Stimulated activated effector memory CD8-positive, alpha-beta T cell treated with anti-CD3 and anti-CD28 coated beads, Interleukin-12 subunit alpha, Interleukin-12 subunit beta, amount 100 ng/mL, for 72 hours (primary cell): ENCODE data around the gene L3MBTL4.
"Not testable (repeated sequence)": the region's sequence is repeated elsewhere in the genome, so short reads cannot be mapped to it uniquely, and the experiment has no call there.

ENCODE experiments used
- ATAC-seq: fragments of 150-1000 bp; cut with Tn5 transposase; 2 replicates; pipeline ENCODE4 v1.10.0; 2021
- DNase-seq, 2 donors: peaks; one replicate each; pipeline ENCODE4 v3.0.0; 2021 to 2022; ENCODE audit warnings: low spot score in 2 of 2
- H3K27ac Mint-ChIP-seq: one replicate; pipeline ENCODE4 v1.8.0; 2022; ENCODE audit warnings: mild to moderate bottlenecking, mixed read lengths
- H3K36me3 Mint-ChIP-seq: one replicate; pipeline ENCODE4 v1.8.0; 2022; ENCODE audit warnings: mild to moderate bottlenecking, mixed read lengths
- H3K4me1 Mint-ChIP-seq: one replicate; pipeline ENCODE4 v1.8.0; 2022; ENCODE audit warnings: mixed read lengths
- H3K4me3 Mint-ChIP-seq: one replicate; pipeline ENCODE4 v1.8.0; 2022; ENCODE audit warnings: mild to moderate bottlenecking, mixed read lengths
- H3K9me3 Mint-ChIP-seq: one replicate; pipeline ENCODE4 v1.8.0; 2022; ENCODE audit warnings: mixed read lengths

L3MBTL4 gene

DNA sequence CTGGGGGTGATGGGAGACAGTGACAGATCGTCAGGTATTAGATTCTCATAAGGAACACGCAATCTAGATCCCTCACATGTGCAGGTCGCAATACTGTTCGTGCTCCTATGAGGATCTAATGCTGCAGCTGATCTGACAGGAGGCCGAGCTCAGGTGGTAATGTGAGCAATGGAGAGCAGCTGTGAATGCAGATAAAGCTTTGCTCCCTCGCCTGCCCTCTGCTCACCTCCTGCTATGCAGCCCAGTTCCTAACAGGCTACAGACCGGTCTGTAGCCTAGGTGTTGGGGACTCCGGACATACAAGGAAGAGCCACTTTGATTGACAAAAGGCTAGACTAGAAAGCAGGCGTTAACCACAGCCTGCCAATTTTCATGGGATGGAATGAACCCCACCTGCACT is 335.8 kb downstream of the L3MBTL4 start:
- Mint-ChIP-seq H3K9me3 (peaks cover 9% of the 10 kb centered on the region), H3K36me3 (no peaks in the 10 kb centered on the region), H3K4me3 (no peak overlapping the region), H3K27ac (no peak overlapping the region), H3K4me1 (no peaks in the 10 kb centered on the region)
- ATAC-seq (peak; percentile 13), DNase-seq (no peak)

- not testable (repeated sequence) for H3K36me3 Mint-ChIP-seq
Measured at GRCh38 chr18:6072423-6072822, 342.3 kb downstream of the L3MBTL4 start.

GRCh38 chr18:6069539-6069938 is 345.2 kb downstream of the L3MBTL4 start:
- ATAC-seq (no peak), DNase-seq (no peak)
- Mint-ChIP-seq H3K9me3 (peaks cover 9% of the 10 kb centered on the region), H3K4me1 (no peaks in the 10 kb centered on the region), H3K27ac (no peak overlapping the region), H3K4me3 (no peak overlapping the region), H3K36me3 (no peaks in the 10 kb centered on the region)

More at GRCh38 chr18:6072423-6072822, 342.3 kb downstream of the L3MBTL4 start:
- H3K4me1 Mint-ChIP-seq, DNase-seq, ATAC-seq, H3K27ac Mint-ChIP-seq, H3K4me3 Mint-ChIP-seq: not testable (repeated sequence)
- peaks cover 12% of the 10 kb centered on the region for H3K9me3 Mint-ChIP-seq

- H3K27ac Mint-ChIP-seq = no peak overlapping the region
- no peak for ATAC-seq
- no peaks in the 10 kb centered on the region for H3K4me1 Mint-ChIP-seq
Measured at GRCh38 chr18:6069103-6069502, 345.6 kb downstream of the L3MBTL4 start.

GRCh38 chr18:6060149-6060548 is 354.6 kb downstream of the L3MBTL4 start:
- no peak for DNase-seq
- Mint-ChIP-seq H3K4me1 (no peaks in the 10 kb centered on the region), H3K27ac (no peak overlapping the region), H3K4me3 (no peak overlapping the region), H3K9me3 (peaks cover 12% of the 10 kb centered on the region), H3K36me3 (no peaks in the 10 kb centered on the region)
- no peak for ATAC-seq

More at GRCh38 chr18:6069103-6069502, 345.6 kb downstream of the L3MBTL4 start:
- DNase-seq = no peak
- Mint-ChIP-seq H3K36me3 (no peaks in the 10 kb centered on the region), H3K9me3 (peaks cover 7% of the 10 kb centered on the region), H3K4me3 (no peak overlapping the region)

DNA sequence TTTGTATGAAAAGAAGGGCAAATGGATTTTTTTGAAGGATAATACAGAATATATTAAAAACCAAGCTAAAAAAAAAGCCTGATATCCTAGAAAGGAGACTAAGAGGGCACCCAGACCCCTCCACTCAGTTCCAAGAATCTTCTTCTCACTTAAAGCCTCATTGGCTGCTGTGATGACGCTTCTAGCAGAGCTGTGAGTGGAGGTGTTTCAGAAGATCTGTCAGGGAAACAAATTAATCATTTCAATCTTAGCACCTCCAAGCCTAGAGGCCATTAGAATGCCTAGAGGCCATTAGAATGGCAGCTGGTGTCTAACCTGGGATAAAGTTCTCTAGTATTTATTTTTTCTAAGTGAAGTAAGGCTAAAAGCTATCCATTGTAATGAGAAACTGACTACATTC is 355.2 kb downstream of the L3MBTL4 start:
- DNase-seq = no peak
- H3K36me3 Mint-ChIP-seq = no peaks in the 10 kb centered on the region
- no peak overlapping the region for H3K4me3 Mint-ChIP-seq
- no peak for ATAC-seq
- no peaks in the 10 kb centered on the region for H3K4me1 Mint-ChIP-seq
- H3K9me3 Mint-ChIP-seq = peaks cover 12% of the 10 kb centered on the region
- H3K27ac Mint-ChIP-seq = no peak overlapping the region

- H3K4me3 Mint-ChIP-seq = no peak overlapping the region
- no peak for DNase-seq
- H3K27ac Mint-ChIP-seq = no peak overlapping the region
- no peak for ATAC-seq
- H3K36me3 Mint-ChIP-seq = no peaks in the 10 kb centered on the region
- H3K9me3 Mint-ChIP-seq = peaks cover 14% of the 10 kb centered on the region
- no peaks in the 10 kb centered on the region for H3K4me1 Mint-ChIP-seq
Measured at GRCh38 chr18:6058941-6059340, 355.8 kb downstream of the L3MBTL4 start.

GRCh38 chr18:6057604-6058003 is 357.1 kb downstream of the L3MBTL4 start:
- Mint-ChIP-seq H3K9me3 (peaks cover 13% of the 10 kb centered on the region), H3K4me3 (no peak overlapping the region), H3K27ac (no peak overlapping the region), H3K36me3 (no peaks in the 10 kb centered on the region), H3K4me1 (no peaks in the 10 kb centered on the region)
- DNase-seq = no peak
- ATAC-seq = no peak

GRCh38 chr18:6056171-6056910 is 358.4 kb downstream of the L3MBTL4 start:
- no peaks in the 10 kb centered on the region for H3K36me3 Mint-ChIP-seq

DNA sequence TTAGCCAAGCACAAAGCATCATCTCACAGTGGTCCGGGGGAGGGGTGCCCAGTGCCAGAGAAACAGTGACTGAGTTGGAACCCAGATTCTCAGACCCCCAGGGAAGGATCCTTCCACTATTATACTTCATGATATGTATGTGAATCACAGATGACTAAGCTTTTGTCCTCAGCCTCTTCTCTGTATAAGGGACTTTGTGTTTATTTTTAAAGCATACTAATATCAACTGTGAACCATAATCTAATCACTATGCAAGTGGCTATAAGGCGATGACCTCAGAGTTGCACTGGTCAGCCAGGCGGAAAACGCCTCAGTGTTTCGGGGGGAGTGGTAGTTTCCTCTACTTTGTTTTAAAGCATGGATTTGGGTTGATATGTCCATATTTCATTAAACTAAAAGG is 359.0 kb downstream of the L3MBTL4 start:
- DNase-seq (no peak), ATAC-seq (no peak)
- Mint-ChIP-seq H3K9me3 (peaks cover 4% of the 10 kb centered on the region), H3K36me3 (no peaks in the 10 kb centered on the region), H3K4me3 (no peak overlapping the region), H3K27ac (no peak overlapping the region), H3K4me1 (no peaks in the 10 kb centered on the region)

More at GRCh38 chr18:6056171-6056910, 358.4 kb downstream of the L3MBTL4 start:
- DNase-seq = no peak
- Mint-ChIP-seq H3K4me3 (no peak overlapping the region), H3K9me3 (peaks cover 4% of the 10 kb centered on the region), H3K27ac (no peak overlapping the region), H3K4me1 (no peaks in the 10 kb centered on the region)
- ATAC-seq = no peak

DNA sequence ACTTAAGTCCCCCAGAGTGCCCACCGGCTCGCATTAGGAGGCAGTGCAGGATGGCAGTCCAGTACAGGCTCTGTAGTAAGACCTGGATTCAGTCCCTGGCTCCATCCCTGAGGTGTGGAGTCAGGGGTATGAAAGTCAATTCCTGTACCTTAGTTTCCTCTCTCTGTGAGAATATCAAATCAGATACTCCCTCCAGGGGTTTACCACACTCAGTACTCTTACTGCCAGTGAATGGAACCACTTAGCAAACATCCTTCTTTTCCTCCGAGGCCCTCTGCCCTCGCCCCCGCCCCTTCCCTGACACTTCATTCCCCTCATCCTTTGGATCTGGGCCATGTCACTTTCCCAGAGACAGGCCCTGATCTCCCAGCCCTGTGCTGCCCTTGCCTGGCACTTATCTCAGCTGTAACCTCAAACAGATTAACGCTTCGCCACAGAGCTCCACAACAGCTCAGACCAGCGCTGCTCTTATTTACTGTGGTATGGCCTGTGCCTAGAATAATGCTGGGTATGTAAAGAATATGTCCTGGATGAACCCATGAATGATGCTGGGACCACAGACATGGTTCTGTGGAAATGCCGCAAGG is 360.4 kb downstream of the L3MBTL4 start:
- no peak overlapping the region for H3K4me3 Mint-ChIP-seq
- H3K36me3 Mint-ChIP-seq = no peaks in the 10 kb centered on the region
- peaks cover 7% of the 10 kb centered on the region for H3K9me3 Mint-ChIP-seq
- DNase-seq = no peak
- no peak overlapping the region for H3K27ac Mint-ChIP-seq
- ATAC-seq = no peak
- no peaks in the 10 kb centered on the region for H3K4me1 Mint-ChIP-seq

GRCh38 chr18:6052449-6052913 is 362.2 kb downstream of the L3MBTL4 start:
- Mint-ChIP-seq H3K27ac (no peak overlapping the region), H3K4me1 (no peaks in the 10 kb centered on the region), H3K4me3 (no peak overlapping the region), H3K36me3 (no peaks in the 10 kb centered on the region), H3K9me3 (peaks cover 7% of the 10 kb centered on the region)
- DNase-seq (no peak), ATAC-seq (no peak)

GRCh38 chr18:6047596-6047995 is 367.1 kb downstream of the L3MBTL4 start:
- not testable (repeated sequence) for H3K36me3 Mint-ChIP-seq, ATAC-seq, H3K4me3 Mint-ChIP-seq, H3K27ac Mint-ChIP-seq, DNase-seq, H3K4me1 Mint-ChIP-seq
- H3K9me3 Mint-ChIP-seq = peaks cover 16% of the 10 kb centered on the region

GRCh38 chr18:6044773-6045172 is 369.9 kb downstream of the L3MBTL4 start:
- H3K36me3 Mint-ChIP-seq = no peaks in the 10 kb centered on the region
- H3K4me1 Mint-ChIP-seq = no peaks in the 10 kb centered on the region
- peaks cover 25% of the 10 kb centered on the region for H3K9me3 Mint-ChIP-seq
- ATAC-seq (no peak), DNase-seq (no peak)
- no peak overlapping the region for H3K4me3 Mint-ChIP-seq
- H3K27ac Mint-ChIP-seq = no peak overlapping the region

DNA sequence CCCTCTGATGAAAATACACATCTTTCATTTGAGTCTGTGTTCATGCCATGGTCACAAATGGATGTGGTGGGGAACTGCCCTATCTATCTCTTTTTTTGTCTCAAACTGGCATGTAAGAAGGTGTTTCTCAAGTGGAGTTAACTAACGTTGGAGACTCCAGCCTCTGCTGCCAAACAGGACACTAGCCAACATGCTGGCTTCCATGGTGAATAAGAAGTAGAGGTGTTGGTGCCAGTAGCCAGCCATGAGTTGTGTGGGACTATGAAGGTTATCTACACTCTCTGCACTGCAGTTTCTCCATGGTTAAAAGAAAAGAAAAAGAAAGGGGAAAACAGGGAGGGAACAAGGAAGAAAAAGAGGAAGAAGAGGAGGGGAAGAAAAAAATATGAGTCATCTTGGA is 370.4 kb downstream of the L3MBTL4 start:
- no peak for ATAC-seq

DNA sequence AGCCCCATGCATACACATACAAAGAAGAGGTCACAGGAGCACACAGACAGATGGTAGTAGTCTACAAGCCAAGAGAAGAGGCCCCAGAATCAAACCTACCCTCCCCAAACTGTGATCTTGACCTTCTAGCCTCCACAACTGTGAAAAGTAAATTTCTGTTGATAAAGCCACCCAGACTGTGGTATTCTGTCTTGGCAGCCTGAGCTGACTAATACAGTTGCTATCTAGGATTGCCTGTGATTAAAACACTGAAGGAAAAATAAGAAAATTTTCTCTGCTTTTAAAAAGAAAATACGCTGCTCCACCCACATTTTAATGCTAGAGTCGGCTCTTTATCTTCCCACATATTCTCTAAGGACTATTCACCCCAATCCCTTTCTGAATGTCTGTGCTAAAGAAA is 375.7 kb downstream of the L3MBTL4 start:
- ATAC-seq = no peak
- no peaks in the 10 kb centered on the region for H3K4me1 Mint-ChIP-seq
- no peaks in the 10 kb centered on the region for H3K36me3 Mint-ChIP-seq
- H3K9me3 Mint-ChIP-seq = peaks cover 29% of the 10 kb centered on the region
- H3K4me3 Mint-ChIP-seq = no peak overlapping the region
- H3K27ac Mint-ChIP-seq = no peak overlapping the region
- no peak for DNase-seq

More for the DNA sequence above, 370.4 kb downstream of the L3MBTL4 start:
- Mint-ChIP-seq H3K36me3 (no peaks in the 10 kb centered on the region), H3K4me3 (no peak overlapping the region), H3K27ac (no peak overlapping the region), H3K9me3 (peaks cover 23% of the 10 kb centered on the region), H3K4me1 (no peaks in the 10 kb centered on the region)
- no peak for DNase-seq
